KOPT-K1 (cell line): ENCODE results near the gene ARHGAP22.

Experiments
- H3K27ac ChIP-seq: fragments of 200-600 bp; sonication (generic); 2 replicates; pipeline ENCODE4 v1.5.1; 2016; ENCODE audit warnings: antibody characterized with exemption, mild to moderate bottlenecking, low read depth, low read length; ENCODE audit not compliant: poor library complexity, severe bottlenecking
- H3K36me3 ChIP-seq: fragments of 200-600 bp; sonication (generic); 2 replicates; pipeline ENCODE4 v1.5.1; 2017; ENCODE audit warnings: antibody characterized with exemption, mild to moderate bottlenecking, low read length, moderate library complexity; ENCODE audit not compliant: insufficient read depth
- H3K9me3 ChIP-seq: fragments of 200-600 bp; sonication (generic); 2 replicates; pipeline ENCODE4 v1.5.1; 2017; ENCODE audit warnings: antibody characterized with exemption, low read length, mild to moderate bottlenecking; ENCODE audit not compliant: insufficient read depth, poor library complexity, severe bottlenecking

ARHGAP22 gene

DNA sequence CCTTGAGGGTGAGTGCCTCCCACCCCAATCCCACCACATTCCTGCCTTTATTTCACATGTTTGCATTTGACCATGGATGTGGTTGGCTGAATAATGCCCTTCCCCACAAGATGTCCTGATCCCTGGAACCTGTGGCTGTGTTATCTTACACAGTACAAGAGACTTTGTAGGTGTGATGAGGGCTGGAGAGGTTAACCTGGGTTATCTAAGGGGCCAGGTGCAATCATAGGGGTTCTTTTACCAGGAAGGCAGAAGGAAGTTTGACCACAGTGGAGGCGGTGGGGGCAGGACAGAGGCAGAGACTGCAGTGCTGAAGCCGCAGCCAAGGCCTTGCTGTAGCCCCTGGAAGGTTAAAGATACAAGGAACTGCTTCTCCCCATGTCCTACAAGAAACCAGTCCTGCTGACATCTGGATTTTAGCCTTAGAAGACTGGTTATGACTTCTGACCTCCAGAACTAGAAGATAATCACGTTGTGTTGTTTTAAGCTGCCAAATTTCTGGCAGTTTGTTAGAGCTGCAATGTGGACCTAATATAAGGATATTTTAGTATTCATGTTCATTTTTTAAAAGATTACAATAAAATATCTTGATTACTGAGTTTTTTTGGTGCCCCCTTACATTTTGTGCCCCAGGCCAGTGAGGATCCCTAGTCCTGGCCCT, 136.6 kb downstream of the ARHGAP22 start:
- H3K27ac ChIP-seq, result peak overlapping the region; percentile 99
- no peaks in the 10 kb centered on the region for H3K9me3 ChIP-seq
- H3K36me3 ChIP-seq, result no peaks in the 10 kb centered on the region

DNA sequence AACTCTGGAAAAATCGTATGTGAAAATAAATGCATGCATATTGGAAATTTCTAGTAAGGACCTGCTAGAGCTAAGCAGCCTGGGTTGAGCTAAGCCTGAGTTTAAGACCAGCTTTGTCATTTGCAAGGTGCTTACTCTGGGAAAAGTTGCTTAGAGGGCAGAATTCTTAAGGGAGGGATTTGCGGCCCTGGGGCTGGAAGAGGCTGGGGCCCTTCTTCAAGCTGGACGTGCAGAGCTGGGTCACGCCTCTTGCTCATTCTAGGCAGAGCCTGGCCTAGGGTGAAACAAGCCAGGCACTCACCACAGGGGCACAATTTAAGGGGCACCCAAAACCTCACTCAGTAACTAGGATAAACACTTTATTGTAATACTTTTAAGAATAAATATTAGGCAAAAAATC, 137.2 kb downstream of the ARHGAP22 start:
- Histone ChIP-seq H3K36me3 (no peaks in the 10 kb centered on the region), H3K9me3 (no peaks in the 10 kb centered on the region), H3K27ac (peak overlapping the region; percentile 99)

DNA sequence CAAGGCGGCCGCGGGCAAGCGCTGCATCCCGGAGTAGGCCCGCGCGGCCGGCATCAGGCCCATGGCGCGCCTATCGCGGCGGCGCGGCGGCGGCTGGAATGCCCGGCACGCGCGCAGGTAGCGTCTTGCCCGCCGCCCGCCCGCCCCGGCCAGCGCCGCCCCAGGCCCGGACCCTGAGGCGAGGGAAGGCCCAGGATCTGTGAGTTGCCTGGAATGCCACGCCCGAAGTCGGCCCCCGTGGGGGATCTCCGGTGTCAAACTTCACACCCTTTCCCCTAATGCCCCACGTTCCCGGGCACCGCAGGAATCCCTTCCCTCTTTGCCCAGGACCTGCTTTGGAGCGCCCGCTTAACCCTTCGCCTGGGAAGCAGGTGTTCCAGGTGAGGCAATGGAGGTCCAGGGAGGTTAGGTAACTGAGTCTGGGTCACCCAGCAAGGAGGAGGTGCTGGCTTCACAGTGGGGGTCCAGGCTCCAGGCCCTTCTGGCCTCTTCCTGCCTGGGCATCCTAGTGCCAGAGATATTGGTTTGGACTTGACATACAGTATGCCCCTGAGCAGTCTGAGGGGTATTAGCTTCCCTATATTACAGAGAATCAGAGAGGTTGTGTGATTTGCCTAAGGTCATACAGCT, 138.1 kb downstream of the ARHGAP22 start:
- H3K36me3 ChIP-seq, result no peaks in the 10 kb centered on the region
- no peaks in the 10 kb centered on the region for H3K9me3 ChIP-seq
- H3K27ac ChIP-seq, result peak overlapping the region; percentile 99

DNA sequence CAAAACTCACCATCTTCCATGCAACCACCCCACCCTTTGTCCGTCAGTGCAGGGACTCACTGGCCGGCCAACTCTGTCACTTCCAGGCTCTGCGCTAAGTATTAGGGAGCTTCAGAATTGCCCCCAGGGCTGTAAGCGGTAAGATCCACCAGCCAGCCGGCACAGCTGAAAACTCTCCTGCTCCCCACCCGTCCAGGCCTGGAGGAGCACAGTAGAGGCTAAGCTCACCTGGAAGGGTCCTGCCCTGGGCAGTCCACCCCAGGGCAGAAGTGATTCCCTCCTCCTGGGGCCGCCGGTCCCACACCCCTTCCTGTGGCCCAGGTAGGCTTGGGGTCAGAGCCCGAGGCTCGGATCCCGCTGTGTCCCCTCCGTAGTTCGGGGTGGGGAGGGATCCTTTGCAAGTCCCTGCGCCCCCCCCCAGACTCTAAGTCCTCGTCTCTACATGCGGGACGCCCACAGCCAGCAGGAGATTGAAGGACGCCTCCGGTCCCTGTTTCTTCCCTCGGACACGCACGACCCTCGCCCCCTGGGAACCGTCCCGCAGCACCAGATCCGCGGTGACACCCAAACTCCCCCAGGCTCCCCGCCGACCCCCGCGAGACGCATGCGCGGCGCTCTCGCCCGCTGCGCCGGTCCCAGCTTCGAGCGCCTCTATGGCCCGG, 138.9 kb downstream of the ARHGAP22 start:
- Histone ChIP-seq H3K36me3 (no peaks in the 10 kb centered on the region), H3K9me3 (no peaks in the 10 kb centered on the region), H3K27ac (no peak overlapping the region)

DNA sequence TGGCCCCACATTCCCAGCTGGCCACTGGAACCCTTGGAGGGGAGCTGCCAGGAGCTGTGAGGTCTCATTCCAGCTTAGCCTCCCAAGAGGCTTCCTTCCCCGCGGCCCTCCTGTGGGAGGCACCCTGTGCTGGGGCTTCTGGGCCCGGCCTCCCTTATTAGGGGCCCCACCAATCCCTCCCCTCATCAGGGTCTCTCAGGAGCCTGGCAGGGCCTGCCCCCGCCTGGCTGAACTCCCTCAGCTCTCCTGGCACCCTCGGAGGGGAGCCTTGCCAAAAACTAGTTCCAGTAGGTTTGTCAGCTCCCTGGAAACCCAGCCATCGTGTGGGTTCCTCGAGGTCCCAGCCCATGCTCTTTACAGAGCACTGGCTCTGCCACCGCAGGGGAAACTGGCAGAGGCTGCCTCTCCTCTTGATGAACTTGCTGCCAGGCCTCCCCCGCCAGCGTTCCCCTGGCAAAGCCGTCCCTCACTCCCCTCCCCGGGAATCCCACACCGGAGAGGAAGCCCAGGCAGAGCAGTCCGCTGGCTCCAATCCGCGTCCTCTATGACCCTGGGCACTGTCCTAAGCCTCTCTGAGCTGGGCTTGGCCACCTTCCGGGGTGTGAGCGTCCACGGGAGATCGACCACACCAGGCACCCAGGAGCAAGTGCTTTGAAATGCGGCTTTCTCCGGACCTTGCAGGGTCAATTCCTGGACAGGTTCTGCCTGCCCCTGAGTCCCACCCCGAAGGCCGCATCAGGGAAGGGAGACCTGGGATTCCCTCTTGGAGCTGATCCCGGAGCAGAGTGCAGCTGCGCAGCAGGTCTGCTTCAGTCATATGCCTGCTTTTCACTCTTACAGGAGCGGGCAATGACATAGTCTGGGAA, 139.8 kb downstream of the ARHGAP22 start:
- Histone ChIP-seq H3K27ac (no peak overlapping the region), H3K36me3 (no peaks in the 10 kb centered on the region), H3K9me3 (no peaks in the 10 kb centered on the region)

DNA sequence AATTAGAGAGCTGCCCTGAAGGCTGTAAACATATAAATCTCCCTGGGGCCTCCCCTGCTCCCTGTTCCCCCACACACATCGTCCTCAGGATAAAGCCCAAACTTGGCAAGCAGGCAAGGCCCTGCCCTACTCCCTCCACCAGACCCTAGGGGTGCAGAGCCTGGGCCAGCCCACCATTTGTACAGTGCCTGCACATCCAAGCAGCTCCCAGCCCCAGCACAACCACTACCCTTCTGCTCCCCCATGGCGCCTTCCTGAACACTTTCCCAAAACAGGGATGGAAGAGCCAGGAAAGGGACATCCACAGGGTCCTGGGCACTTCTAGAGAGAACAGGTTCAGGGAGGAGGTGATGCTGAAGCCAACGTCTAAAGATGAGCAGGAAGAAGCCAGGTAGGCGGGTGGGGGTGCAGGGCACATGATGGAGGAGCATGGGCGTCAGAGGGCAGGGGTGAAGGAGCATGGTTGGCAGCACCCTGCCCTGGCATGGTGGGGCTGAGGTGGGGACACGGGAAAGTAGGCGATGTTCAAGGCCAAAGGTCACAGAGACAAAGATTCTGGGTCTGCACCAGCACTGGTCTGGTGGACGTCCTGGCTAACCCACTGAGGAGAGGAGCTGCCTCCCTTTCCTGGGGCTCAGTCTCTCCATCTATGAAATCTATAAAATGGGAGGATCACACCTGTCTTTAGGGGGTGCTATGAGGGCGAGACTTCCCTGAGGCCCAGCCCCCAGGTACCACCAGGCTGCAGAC, 140.6 kb downstream of the ARHGAP22 start:
- Histone ChIP-seq H3K36me3 (no peaks in the 10 kb centered on the region), H3K27ac (no peak overlapping the region), H3K9me3 (no peaks in the 10 kb centered on the region)

DNA sequence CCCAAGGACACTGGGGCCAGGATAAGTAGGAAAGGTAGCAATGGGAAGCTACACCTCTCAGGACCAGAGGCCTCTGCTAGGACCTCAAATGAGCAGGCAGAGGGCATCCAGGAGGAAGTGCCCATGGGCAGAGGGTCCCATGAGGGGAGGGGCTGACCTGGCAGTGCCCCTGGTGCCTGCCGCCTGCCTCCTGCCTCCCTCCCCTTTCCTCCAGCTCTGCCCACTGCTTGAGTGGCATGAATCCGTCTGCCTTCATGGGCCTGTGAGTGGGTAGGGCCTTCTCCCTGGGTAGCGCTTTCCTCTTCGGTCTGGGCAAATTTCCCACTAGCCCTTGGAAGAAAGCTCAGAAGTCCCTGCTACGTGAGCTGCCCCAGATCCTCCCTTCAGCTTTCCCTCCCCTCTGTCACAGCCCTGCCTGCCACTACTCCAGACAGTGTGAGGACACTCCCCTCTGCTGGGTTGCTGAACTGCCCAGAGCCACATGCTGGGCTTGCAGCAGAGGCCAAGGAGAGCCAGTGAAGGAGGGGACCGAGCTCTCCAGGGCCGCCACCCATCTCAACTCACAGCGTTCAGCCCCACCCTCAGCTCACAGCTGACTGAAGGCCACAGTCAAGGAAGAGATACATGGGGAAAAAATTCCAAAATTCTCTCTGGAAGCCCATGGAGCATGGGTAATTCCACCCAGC, 141.4 kb downstream of the ARHGAP22 start:
- Histone ChIP-seq H3K36me3 (no peaks in the 10 kb centered on the region), H3K9me3 (no peaks in the 10 kb centered on the region), H3K27ac (no peak overlapping the region)

DNA sequence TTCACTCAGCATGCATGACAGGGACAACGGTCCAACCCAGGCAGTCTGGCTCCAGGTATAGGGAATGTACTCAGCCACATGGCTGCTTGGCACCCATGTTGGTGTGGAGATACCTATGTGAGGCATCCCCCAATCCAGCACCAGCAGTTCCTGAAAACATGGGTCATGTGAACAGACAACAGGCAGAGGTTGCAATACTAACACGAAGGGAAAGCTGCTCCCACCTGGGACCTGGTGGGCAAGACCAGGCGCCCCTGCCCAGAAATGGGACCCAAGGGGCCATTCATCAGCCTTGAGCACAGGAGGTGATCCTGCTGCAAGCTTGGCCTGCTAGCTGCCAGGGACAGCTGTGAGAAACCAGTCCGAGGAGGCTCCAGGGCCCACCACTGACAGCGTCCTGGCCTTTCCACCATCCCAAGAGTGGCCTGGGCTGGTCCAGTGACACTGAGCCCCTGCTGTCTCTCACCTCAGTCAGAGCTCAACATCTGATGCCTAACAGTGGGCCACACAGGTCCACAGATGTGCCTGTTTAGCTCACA, 142.3 kb downstream of the ARHGAP22 start:
- H3K27ac ChIP-seq, result no peak overlapping the region
- H3K9me3 ChIP-seq, result no peaks in the 10 kb centered on the region
- H3K36me3 ChIP-seq, result no peaks in the 10 kb centered on the region

DNA sequence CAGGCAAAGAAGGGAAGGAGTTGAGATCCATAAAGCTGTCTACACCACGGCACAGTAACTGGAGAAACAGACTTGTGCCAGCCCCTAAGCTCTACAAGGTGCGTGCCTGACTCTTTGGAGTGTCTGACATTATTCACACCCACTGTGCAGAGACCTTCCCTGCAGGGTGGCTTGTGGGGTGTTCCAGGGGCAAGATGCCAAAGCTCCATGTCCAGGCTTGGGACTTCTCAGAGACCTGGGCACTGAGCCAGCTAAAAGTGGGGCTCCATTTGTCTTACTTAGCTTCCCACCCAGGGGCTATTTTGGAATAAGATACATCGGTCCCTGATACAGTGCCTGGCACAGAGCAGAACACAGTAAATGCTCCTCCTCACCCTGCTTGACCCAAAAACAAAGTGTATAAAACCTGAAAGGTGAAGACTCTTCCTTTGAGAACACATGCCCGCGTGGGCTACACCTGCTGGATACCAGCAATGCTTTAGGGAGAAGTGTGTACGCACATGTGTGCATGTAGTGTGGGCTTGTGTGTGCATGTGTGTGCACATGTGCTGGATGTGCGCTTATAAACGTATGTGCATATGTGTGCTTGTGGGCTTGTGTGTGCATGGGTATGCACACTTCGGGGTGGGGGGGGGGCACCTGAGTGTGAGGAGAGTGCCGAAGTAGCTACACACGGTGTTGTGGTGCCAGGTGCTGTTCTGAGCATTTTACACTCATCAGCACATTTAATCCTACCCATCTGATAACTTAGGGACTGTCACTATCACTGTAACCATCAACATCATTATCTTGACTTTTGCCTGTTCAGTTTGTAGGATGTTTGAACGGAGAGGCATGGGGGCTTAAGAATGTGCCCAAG, 143.0 kb downstream of the ARHGAP22 start:
- no peaks in the 10 kb centered on the region for H3K9me3 ChIP-seq
- H3K27ac ChIP-seq, result no peak overlapping the region
- H3K36me3 ChIP-seq, result no peaks in the 10 kb centered on the region

DNA sequence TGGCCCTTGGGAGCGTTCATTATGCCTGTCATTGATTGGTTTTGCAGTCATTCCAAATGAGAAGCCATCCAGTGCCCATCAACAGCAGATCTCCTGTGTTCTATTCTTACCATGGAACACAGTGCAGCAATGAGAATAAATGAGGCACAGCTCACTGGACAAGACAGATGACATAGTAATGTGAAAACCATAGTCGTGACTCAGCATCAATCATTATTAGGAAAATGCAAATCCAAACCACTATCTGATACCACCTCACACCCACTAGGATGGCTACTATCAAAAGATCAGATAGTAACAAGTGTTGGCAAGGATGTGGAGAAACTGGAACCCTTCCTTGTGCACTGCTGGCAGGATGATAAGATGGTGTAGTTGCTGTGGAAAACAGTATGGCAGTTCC, 144.7 kb downstream of the ARHGAP22 start:
- no peaks in the 10 kb centered on the region for H3K9me3 ChIP-seq
- H3K36me3 ChIP-seq, result no peaks in the 10 kb centered on the region
- H3K27ac ChIP-seq, result no peak overlapping the region

DNA sequence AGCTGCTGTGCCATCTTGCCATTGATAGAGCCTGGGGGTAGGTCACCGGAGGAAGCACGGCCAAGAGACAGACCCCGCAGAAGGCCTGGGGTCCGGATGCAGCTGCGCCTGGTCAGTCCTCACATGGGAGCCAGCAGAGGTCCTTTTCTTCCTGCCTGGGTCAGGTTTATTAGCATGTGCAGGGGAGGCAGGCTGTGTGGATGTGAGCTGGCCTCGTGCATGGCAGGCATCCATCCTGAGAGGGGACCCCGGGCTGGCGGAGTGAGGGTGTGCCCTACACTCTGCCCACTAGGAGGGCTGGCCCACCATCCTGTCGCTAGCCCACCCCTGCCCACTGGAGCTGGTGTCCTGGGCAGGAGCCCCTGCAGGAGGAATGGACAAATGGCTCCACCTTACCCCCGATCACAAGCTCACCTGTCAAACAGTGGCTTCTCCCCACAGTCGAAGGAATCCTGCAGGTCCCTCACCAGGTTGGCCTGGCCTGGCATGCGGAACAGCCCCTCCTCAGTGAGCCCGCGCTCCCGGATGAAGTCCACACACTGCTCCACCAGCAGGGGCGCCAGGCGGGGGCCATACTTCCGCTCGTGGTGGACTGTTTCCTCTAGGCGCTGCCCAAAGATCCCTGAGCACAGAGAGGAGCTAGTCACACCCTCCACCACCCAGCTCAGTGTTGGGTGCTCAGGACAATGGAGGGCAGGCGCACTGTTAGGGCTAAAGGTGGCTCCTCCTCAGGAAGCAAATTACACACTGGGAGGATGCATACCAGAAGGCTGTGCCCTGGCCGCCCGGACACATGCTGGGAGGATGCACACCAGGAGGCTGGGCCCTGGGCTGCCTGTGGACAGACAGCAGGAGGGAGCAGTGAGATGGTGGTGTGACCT, 145.4 kb downstream of the ARHGAP22 start:
- H3K27ac ChIP-seq, result no peak overlapping the region
- H3K9me3 ChIP-seq, result no peaks in the 10 kb centered on the region
- H3K36me3 ChIP-seq, result no peaks in the 10 kb centered on the region

DNA sequence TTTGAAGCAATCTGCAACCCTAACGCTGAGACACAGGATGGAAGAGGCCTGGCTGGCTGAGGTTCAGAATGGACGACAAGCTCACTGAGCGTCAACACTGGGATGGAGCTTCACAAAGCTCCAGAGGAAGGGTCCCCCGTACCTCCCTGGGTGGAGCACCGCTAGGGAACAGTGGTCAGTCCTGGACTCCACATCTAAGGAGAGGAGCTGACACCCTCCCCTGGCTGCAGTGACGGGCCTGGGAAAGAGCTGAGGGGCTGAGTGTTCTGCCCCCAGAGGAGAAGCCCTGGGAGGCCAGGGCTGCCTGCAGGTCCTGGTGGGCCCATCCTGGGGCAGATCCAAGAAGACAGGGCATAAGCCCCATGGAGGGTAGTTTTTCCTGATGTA, 146.2 kb downstream of the ARHGAP22 start:
- Histone ChIP-seq H3K36me3 (no peaks in the 10 kb centered on the region), H3K27ac (no peak overlapping the region), H3K9me3 (no peaks in the 10 kb centered on the region)
